Progenitor cell of endocrine pancreas (in vitro differentiated cells): ENCODE results near the gene ZNF331. TPM values are rescaled to one million over a fixed set of nuclear protein-coding genes. Genes with fewer than 3 reads are reported as not detected.

Source experiments
- DNase-seq: peaks from one replicate; pipeline ENCODE4 v3.0.0; 2021; ENCODE audit warnings: low spot score; ENCODE audit not compliant: unreplicated experiment
- H3K27ac Mint-ChIP-seq: 2 replicates; pipeline ENCODE4 v1.8.0; 2021; ENCODE audit warnings: mild to moderate bottlenecking, moderate library complexity, mixed read lengths
- H3K27me3 Mint-ChIP-seq: 2 replicates; pipeline ENCODE4 v1.8.0; 2021; ENCODE audit warnings: mixed read lengths
- H3K36me3 Mint-ChIP-seq: 2 replicates; pipeline ENCODE4 v1.8.0; 2022; ENCODE audit warnings: mixed read lengths; ENCODE audit not compliant: insufficient read depth
- H3K4me1 Mint-ChIP-seq: 2 replicates; pipeline ENCODE4 v1.8.0; 2021; ENCODE audit warnings: low read depth, mixed read lengths
- H3K4me3 Mint-ChIP-seq: 2 replicates; pipeline ENCODE4 v1.8.0; 2021; ENCODE audit warnings: low read depth, mild to moderate bottlenecking, moderate library complexity, mixed read lengths
- H3K9me3 Mint-ChIP-seq: 2 replicates; pipeline ENCODE4 v1.8.0; 2021; ENCODE audit warnings: low read depth, mixed read lengths
- CTCF ChIP-seq: fragments of 200-600 bp; sonication (generic); IDR thresholded peaks from one replicate; pipeline ENCODE4 v1.5.0; 2021; ENCODE audit warnings: antibody characterized with exemption, mild to moderate bottlenecking; ENCODE audit not compliant: unreplicated experiment
- total RNA-seq: library from RNA; stranded (reverse); gene quantifications from 2 replicates; pipeline ENCODE4 v1.2.1, GENCODE V29; 2021

ZNF331 gene
- total RNA-seq, 1 donor from 2014 or later, result 29.9 TPM

- TF ChIP-seq CTCF, result no peak
- H3K27ac Mint-ChIP-seq, result no peak overlapping the region
- no peaks in the 10 kb centered on the region for H3K36me3 Mint-ChIP-seq
- H3K27me3 Mint-ChIP-seq, result no peaks in the 10 kb centered on the region
- H3K4me3 Mint-ChIP-seq, result no peak overlapping the region
- no peaks in the 10 kb centered on the region for H3K9me3 Mint-ChIP-seq
- no peak for DNase-seq
- H3K4me1 Mint-ChIP-seq, result peaks cover 2% of the 10 kb centered on the region
These were observed 88.5 kb downstream of the ZNF331 start for GRCh38 chr19:53626486-53626885.

- no peaks in the 10 kb centered on the region for H3K36me3 Mint-ChIP-seq
- no peaks in the 10 kb centered on the region for H3K4me1 Mint-ChIP-seq
- H3K27me3 Mint-ChIP-seq, result no peaks in the 10 kb centered on the region
- no peak for TF ChIP-seq CTCF
- H3K9me3 Mint-ChIP-seq, result no peaks in the 10 kb centered on the region
- no peak overlapping the region for H3K4me3 Mint-ChIP-seq
- H3K27ac Mint-ChIP-seq, result no peak overlapping the region
- DNase-seq, result no peak
These were observed 89.0 kb downstream of the ZNF331 start for GRCh38 chr19:53626976-53627375.

Other genes starting within 250 kb of the ZNF331 start
- gene ZNF845, start 204.4 kb upstream of the ZNF331 start, total RNA-seq, result 10.3 and 10.4 TPM in 2 replicates
- gene ZNF525, start 172.4 kb upstream of the ZNF331 start, total RNA-seq, result 24.4 and 27.2 TPM in 2 replicates
- gene ZNF765, start 143.0 kb upstream of the ZNF331 start, total RNA-seq, result 29.8 and 32.9 TPM in 2 replicates
- 59.3 and 65.9 TPM in 2 replicates for gene ZNF761, start 106.2 kb upstream of the ZNF331 start, total RNA-seq
- gene ZNF813, start 70.4 kb upstream of the ZNF331 start, total RNA-seq, result 16.0 and 16.6 TPM in 2 replicates
- not detected in 2 replicates for gene DPRX, start 93.9 kb downstream of the ZNF331 start, total RNA-seq